ENCODE results near the gene ZBTB32.
"Not testable (repeated sequence)": the region's sequence is repeated elsewhere in the genome, so short reads cannot be mapped to it uniquely, and the experiment has no call there.

Gene ZBTB32

DNA sequence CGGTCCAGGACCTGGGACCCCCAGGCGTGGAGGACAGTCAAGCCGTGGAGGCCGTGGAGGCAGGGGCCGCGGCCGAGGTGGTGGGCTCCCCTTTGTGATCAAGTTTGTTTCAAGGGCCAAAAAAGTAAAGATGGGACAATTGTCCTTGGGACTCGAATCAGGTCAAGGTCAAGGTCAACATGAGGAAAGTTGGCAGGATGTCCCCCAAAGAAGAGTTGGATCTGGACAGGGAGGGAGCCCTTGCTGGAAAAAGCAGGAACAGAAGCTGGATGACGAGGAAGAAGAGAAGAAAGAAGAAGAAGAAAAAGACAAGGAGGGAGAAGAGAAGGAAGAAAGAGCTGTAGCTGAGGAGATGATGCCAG is 15.8 kb downstream of the ZBTB32 start:
- no peak for DNase-seq (ENCODE audit: low read depth, low spot score)

DNA sequence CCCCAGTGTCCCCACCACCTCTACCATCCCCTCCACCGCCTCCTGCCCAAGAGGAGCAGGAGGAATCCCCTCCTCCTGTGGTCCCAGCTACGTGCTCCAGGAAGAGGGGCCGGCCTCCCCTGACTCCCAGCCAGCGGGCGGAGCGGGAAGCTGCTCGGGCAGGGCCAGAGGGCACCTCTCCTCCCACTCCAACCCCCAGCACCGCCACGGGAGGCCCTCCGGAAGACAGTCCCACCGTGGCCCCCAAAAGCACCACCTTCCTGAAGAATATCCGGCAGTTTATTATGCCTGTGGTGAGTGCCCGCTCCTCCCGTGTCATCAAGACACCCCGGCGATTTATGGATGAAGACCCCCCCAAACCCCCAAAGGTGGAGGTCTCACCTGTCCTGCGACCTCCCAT is 16.3 kb downstream of the ZBTB32 start:
- no peak for DNase-seq (ENCODE audit: low read depth, low spot score)

DNA sequence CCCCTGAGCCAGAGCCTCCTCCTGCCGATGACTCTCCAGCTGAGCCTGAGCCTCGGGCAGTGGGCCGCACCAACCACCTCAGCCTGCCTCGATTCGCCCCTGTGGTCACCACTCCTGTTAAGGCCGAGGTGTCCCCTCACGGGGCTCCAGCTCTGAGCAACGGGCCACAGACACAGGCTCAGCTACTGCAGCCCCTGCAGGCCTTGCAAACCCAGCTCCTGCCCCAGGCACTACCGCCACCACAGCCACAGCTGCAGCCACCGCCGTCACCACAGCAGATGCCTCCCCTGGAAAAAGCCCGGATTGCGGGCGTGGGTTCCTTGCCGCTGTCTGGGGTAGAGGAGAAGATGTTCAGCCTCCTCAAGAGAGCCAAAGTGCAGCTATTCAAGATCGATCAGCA is 17.0 kb downstream of the ZBTB32 start:
- DNase-seq (ENCODE audit: low read depth, low spot score): no peak

DNA sequence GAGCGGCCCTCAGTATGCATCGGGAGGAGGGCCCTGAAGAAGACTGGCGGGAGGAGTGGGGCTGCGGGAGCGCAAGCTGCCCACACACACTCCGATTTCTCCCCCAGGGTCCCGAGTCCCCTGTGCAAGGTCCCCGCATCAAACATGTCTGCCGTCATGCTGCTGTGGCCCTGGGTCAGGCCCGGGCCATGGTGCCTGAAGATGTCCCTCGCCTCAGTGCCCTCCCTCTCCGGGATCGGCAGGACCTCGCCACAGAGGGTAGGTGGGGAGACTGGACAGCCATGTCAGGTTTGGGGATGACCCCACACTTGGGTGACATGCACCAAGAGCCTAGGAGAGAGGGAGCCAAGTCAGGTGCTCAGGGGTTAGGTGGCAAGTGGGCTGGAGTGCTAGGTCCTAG is 18.1 kb downstream of the ZBTB32 start:
- DNase-seq (ENCODE audit: low read depth, low spot score): no peak

DNA sequence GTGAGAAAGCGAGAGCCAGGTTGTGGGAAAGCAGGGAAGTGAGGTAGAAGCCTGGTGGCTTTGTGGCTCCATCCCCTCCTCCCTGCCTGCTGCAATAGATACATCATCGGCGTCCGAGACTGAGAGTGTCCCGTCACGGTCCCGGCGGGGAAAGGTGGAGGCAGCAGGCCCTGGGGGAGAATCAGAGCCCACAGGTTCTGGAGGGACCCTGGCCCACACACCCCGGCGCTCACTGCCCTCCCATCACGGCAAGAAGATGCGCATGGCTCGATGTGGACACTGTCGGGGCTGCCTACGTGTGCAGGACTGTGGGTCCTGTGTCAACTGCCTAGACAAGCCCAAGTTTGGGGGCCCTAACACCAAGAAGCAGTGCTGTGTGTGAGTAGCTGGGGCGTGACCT is 18.5 kb downstream of the ZBTB32 start:
- no peak for DNase-seq (ENCODE audit: low read depth, low spot score)

DNA sequence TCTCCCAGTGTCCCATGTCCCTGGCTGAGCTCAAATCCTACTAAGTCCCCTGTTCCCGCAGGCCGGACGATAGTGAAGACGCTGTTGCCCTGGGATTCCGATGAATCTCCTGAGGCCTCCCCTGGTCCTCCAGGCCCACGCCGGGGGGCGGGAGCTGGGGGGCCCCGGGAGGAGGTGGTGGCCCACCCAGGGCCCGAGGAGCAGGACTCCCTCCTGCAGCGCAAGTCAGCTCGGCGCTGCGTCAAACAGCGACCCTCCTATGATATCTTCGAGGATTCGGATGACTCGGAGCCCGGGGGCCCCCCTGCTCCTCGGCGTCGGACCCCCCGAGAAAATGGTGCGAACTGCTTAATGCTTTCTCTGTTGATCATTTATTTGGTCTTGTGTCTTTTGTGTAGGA is 19.3 kb downstream of the ZBTB32 start:
- no peak for DNase-seq (ENCODE audit: low read depth, low spot score)

DNA sequence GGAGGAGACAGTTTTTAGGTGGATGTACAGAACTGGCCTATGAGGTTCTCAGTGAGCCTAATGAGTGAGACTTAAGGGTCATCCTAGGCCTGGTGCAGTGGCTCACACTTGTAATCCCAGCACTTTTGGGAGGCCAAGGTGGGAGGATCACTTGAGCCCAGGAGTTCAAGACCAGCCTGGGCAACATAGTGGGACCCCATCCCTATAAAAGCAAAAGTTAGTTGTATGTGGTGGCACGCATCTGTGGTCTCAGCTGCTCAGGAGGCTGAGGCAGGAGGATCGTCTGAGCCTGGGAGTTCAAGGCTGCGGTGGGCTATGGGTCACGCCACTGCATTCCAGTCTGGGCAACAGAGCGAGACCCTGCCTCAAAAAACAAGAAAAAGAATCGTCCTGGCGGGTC is 19.8 kb downstream of the ZBTB32 start:
- DNase-seq (ENCODE audit: low read depth, low spot score): not testable (repeated sequence)

DNA sequence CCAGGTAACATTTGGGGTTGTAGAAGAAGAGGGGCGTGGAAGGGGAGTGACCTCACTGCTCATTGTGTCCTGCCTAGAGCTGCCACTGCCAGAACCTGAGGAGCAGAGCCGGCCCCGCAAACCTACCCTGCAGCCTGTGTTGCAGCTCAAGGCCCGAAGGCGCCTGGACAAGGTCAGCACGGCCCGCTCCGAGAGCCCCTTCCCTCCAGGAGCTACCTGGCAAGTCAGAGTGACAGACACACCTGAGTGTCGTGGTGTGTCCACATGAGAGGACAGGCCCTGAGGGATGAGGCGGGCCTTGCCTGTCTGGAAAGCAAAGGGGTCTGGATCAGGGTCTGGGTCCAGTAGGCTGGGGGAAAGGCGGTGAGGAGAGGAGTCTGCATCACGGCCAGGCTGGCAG is 20.2 kb downstream of the ZBTB32 start:
- no peak for DNase-seq (ENCODE audit: low read depth, low spot score)

DNA sequence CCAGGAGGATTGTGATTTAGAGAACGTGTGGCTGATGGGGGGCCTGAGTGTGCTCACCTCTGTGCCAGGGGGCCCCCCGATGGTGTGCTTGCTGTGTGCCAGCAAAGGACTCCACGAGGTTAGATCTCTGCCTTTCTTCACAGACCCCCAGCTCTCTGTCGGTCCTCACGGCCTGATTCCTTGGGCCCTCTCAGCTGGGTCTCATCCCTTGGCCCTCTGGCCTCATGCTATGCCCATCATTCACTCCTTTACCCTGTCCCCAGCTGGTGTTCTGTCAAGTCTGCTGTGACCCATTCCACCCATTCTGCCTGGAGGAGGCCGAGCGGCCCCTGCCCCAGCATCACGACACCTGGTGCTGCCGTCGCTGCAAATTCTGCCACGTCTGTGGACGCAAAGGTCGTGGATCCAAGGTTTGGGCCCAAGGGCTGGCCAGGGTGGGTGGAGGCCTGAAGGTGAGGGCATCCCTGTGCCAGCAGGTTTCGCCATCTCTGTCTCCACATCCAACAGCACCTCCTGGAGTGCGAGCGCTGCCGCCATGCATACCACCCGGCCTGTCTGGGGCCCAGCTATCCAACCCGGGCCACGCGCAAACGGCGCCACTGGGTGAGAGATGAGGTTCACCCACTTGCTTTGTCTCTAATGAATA is 21.0 kb downstream of the ZBTB32 start:
- no peak for DNase-seq (ENCODE audit: low read depth, low spot score)

DNA sequence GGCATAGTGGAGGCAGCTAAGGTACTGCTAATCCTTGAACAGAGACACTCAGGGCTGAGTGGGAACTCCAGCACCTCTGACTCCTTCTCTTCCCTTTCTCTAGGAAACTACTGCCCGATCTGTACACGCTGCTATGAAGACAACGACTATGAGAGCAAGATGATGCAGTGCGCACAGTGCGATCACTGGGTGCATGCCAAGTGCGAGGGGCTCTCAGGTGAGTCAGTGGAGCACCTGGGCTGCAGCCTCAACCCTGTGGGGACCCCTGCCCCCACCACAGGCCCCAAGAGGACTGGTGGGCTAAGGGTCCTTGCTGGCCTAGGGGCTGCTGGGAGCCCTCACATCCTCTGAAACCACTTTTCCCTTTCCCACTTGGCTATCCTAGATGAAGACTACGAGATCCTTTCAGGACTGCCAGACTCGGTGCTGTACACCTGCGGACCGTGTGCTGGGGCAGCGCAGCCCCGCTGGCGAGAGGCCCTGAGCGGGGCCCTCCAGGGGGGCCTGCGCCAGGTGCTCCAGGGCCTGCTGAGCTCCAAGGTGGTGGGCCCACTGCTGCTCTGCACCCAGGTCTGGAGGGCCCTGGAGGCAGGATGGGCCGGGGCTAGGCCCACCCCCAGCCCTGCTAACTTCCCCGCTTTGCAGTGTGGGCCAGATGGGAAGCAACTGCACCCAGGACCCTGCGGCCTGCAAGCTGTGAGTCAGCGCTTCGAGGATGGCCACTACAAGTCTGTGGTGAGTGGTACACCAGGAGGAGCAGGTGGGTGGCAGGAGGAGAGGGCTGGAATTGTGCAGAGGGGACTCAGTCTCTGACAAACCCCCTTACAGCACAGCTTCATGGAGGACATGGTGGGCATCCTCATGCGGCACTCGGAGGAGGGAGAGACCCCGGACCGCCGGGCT is 22.9 kb downstream of the ZBTB32 start:
- no peak for DNase-seq (ENCODE audit: low read depth, low spot score)

DNA sequence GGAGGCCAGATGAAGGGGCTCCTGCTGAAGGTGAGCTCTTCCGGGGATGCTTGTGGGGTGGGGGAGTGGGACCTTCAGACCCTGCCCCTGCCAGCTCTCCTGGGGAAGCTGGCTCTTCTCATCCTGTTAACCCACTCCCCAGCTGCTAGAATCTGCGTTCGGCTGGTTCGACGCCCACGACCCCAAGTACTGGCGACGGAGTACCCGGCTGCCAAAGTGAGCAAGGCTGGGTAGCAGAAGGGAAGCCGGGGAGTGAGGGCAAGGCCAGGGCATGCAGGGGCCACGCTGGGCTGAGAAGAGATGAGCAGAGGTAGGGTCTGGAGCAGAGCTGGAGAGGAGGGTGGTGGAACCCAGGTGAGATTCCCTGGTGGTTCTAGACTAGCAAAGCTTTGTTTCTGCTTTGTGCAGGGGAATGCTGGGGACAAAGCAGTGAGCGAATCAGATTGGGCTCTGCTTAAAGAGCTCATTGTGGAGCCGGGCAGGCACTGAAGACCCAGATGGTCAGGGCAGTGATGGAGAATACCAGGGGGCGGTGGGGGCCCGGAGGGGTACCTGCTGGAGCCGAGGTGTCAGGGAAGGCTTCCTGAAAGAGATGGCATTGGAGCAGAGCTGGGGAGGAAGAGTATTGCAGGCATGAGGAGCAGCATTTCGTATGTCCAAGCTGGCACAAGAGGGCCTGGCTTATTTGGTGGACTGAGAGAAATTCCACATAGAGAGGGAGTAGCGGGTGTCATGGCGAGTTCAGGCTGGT is 23.8 kb downstream of the ZBTB32 start:
- DNase-seq (ENCODE audit: low read depth, low spot score): no peak

DNA sequence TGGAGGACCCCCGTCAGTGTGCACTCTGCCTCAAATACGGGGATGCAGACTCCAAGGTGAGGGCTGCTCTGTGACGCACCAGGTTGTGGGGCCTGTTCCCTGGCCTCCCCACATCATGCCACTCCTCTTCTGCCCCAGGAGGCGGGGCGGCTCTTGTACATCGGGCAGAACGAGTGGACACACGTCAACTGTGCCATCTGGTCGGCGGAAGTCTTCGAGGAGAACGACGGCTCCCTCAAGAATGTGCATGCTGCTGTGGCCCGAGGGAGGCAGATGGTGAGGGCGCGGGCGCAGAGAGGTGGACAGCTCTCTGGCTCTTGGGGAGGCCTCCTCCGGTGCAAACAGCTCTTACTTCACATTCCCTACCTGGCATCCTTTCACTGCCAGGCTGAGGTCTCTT is 24.7 kb downstream of the ZBTB32 start:
- no peak for DNase-seq (ENCODE audit: low read depth, low spot score)

DNA sequence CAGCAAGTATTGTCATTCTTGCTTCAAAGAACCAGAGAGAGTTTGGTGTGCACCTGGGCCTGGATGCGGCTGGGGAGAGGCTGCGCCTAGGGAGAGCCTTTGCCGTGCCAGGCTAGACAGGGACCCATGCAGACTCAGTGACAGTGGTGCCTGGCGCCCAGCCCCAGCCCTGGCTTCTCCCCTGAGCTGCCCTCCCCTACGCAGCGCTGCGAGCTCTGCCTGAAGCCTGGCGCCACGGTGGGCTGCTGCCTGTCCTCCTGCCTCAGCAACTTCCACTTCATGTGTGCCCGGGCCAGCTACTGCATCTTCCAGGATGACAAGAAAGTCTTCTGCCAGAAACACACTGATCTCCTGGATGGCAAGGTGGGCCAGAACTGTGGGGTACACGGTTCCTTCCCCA is 25.4 kb downstream of the ZBTB32 start:
- no peak for DNase-seq (ENCODE audit: low read depth, low spot score)

DNA sequence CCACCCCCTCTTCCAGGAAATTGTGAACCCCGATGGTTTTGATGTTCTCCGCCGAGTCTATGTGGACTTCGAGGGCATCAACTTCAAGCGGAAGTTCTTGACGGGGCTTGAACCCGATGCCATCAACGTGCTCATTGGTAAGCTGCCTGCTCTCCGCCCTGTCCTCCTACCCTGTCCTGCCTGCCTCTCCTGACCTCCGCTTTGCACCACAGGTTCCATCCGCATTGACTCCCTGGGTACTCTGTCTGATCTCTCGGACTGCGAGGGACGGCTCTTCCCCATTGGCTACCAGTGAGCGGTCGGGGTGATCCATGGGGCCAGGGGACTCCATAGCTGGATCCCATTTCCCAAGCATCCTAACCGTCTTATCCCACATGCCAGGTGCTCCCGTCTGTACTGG is 26.0 kb downstream of the ZBTB32 start:
- no peak for DNase-seq (ENCODE audit: low read depth, low spot score)

DNA sequence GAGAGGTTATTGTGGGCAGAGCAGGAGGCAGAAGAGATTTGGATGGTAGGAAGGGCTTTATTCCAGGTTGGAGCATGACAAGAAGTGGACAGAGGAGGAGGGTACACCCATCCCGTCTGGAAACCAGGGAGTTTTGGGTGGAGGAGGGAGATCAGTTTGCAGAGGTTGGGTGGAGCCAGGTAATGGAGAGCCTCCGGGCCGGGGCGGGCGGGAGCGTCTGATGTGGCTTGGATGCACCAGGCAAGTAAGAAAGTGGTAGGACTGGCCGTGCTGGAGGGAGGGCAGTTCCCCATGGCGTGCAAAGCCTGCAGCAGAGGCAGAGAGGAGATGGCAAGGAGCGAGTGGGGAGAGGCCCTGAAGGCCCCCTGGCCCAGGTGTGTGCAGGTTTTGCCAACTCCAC is 27.0 kb downstream of the ZBTB32 start:
- no peak for DNase-seq (ENCODE audit: low read depth, low spot score)

DNA sequence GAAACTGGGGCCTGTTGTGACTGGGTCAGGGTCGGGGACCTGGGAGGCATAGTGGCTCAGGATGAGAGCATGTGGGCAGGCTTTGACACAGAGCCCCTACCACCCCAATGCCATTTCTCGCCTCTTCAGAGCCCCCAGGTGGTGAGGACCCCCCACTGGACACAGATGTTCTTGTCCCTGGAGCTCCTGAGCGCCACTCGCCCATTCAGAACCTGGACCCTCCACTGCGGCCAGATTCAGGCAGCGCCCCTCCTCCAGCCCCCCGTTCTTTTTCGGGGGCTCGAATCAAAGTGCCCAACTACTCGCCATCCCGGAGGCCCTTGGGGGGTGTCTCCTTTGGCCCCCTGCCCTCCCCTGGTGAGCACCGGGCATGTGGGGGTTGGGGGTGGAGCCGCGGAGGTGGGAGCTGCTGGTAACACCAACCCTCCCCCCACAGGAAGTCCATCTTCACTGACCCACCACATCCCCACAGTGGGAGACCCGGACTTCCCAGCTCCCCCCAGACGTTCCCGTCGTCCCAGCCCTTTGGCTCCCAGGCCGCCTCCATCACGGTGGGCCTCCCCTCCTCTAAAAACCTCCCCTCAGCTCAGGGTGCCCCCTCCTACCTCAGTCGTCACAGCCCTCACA is 27.5 kb downstream of the ZBTB32 start:
- no peak for DNase-seq (ENCODE audit: low read depth, low spot score)

DNA sequence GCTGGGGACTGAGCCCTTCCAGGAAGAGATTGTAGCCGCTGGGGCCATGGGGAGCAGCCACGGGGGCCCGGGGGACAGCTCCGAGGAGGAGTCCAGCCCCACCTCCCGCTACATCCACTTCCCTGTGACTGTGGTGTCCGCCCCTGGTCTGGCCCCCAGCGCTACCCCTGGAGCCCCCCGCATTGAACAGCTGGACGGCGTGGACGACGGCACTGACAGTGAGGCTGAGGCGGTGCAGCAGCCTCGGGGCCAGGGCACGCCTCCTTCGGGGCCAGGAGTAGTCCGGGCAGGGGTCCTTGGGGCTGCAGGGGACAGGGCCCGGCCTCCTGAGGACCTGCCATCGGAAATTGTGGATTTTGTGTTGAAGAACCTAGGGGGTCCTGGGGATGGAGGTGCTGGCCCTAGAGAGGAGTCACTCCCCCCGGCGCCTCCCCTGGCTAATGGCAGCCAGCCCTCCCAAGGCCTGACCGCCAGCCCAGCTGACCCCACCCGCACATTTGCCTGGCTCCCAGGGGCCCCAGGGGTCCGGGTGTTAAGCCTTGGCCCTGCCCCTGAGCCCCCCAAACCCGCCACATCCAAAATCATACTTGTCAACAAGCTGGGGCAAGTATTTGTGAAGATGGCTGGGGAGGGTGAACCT is 28.3 kb downstream of the ZBTB32 start:
- DNase-seq (ENCODE audit: low read depth, low spot score): no peak

DNA sequence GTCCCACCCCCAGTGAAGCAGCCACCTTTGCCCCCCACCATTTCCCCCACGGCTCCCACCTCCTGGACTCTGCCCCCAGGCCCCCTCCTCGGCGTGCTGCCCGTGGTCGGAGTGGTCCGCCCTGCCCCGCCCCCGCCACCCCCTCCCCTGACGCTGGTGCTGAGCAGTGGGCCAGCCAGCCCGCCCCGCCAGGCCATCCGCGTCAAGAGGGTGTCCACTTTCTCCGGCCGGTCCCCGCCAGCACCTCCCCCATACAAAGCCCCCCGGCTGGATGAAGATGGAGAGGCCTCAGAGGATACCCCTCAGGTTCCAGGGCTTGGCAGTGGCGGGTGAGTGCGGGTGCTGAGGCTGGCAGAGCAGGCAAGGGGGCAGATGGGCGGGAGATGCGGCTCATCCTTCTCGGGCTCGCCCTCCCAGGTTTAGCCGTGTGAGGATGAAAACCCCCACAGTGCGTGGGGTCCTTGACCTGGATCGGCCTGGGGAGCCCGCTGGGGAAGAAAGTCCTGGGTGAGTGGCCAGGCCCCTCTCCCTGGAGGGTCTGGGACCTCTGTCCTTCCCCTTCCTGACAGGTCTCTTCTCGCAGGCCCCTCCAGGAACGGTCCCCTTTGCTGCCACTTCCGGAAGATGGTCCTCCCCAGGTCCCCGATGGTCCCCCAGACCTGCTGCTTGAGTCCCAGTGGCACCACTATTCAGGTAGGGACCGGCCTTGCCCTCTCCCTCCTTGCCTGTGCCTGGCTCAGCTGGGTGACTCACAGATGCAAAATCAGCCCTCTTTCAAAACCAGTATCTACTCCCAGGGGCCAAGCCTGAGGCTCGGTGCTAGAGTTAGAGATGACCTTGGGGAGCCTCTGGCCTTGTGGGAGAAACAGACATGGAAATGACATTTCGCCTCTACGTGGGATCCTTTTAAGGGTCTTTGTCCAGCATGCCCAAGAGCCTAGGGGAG is 29.1 kb downstream of the ZBTB32 start:
- DNase-seq (ENCODE audit: low read depth, low spot score): no peak

DNA sequence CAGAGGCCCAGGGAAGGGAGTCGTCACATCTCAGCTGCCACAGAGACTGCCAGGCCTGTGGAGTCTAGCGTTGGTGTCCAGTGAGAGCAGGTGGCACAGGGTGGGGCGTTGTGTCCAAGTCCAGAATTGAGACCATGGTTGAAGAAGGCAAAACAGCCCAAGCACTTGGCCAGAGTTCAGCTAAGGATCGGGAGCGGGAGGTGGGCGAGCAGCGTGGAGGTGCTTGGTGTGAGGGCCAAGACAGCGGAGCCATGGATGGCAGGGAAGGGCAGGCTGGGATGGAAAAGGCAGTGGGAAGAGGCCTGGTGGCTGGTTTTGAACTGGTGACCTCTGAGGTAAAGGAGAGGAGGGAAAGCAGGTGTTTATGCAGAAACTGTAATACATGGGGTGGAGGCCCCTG is 29.9 kb downstream of the ZBTB32 start:
- no peak for DNase-seq (ENCODE audit: low read depth, low spot score)

DNA sequence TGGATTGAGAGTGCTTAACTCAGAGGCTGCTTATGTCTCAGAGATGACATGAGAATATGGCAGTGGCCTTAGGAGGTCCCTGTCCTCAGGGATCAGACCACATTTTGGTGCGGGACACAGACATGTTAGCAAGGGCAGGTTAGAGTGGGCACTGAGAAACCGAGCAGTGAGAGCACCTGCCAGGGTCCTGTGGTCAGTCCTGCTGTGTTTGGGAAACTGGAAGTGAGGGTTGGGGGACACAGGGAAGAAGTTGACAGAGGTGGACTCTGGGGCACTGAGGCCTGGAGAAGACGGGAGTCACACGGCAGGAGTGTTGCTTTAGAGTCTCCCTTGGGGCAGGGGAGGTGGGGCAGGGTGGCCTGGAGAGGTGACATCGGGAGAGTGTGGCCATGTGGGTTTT is 30.5 kb downstream of the ZBTB32 start:
- no peak for DNase-seq (ENCODE audit: low read depth, low spot score)
